Endothelial cell of hepatic sinusoid (primary cell): ENCODE data around the gene SEMA4C.
"Not testable (repeated sequence)": the region's sequence is repeated elsewhere in the genome, so short reads cannot be mapped to it uniquely, and the experiment has no call there.

Experiments used
- in situ Hi-C: cut with HindIII; loops from 2 replicates; pipeline ENCODE4 v1.10.0; 2017; ENCODE audit warnings: low sequenced_read_pairs

SEMA4C gene

GRCh38 chr2:96897491-96898134, 27.7 kb upstream of the SEMA4C start:
- in situ Hi-C loops: no loop called here

- in situ Hi-C loops: no loop called here
These were observed 26.1 kb upstream of the SEMA4C start for GRCh38 chr2:96895746-96896651.

- in situ Hi-C loops: no loop called here
These were observed 25.3 kb upstream of the SEMA4C start for GRCh38 chr2:96895032-96895745.

- in situ Hi-C loops: no loop called here
These were observed 24.3 kb upstream of the SEMA4C start for GRCh38 chr2:96894151-96894531.

GRCh38 chr2:96893289-96894150, 23.6 kb upstream of the SEMA4C start:
- in situ Hi-C loops: no loop called here

- in situ Hi-C loops: no loop called here
These were observed 21.9 kb upstream of the SEMA4C start for GRCh38 chr2:96891591-96892333.

GRCh38 chr2:96890726-96891385, 21.0 kb upstream of the SEMA4C start:
- in situ Hi-C loops: no loop called here

- in situ Hi-C loops: no loop called here
These were observed 20.4 kb upstream of the SEMA4C start for GRCh38 chr2:96890252-96890651.

- in situ Hi-C loops: not testable (repeated sequence)
These were observed 19.6 kb upstream of the SEMA4C start for GRCh38 chr2:96889502-96889901.

GRCh38 chr2:96888072-96889011, 18.5 kb upstream of the SEMA4C start:
- in situ Hi-C loops: no loop called here

GRCh38 chr2:96887493-96888012, 17.7 kb upstream of the SEMA4C start:
- in situ Hi-C loops: no loop called here

GRCh38 chr2:96885432-96886347, 15.8 kb upstream of the SEMA4C start:
- in situ Hi-C loops: no loop called here

GRCh38 chr2:96884299-96885094, 14.6 kb upstream of the SEMA4C start:
- in situ Hi-C loops: no loop called here

- in situ Hi-C loops: no loop called here
These were observed 13.4 kb upstream of the SEMA4C start for GRCh38 chr2:96883306-96883705.

GRCh38 chr2:96882906-96883305, 13.0 kb upstream of the SEMA4C start:
- in situ Hi-C loops: no loop called here

GRCh38 chr2:96882230-96882629, 12.3 kb upstream of the SEMA4C start:
- in situ Hi-C loops: no loop called here
